RPMI7951 (cell line): ENCODE measurements around the gene ITGAE. TPM values are rescaled to one million over a fixed set of nuclear protein-coding genes. Genes with fewer than 3 reads are reported as not detected.
"Not testable (repeated sequence)": the region's sequence is repeated elsewhere in the genome, so short reads cannot be mapped to it uniquely, and the experiment has no call there.

Experiments used
- DNase-seq: peaks from one replicate; pipeline ENCODE4 v3.0.0-alpha.2; 2012; ENCODE audit warnings: low read depth
- total RNA-seq: library from RNA; depleted of rRNA; stranded (reverse); fragments of >200 nt; shearing (Covaris generic); gene quantifications from 2 replicates; pipeline ENCODE4 v1.2.3, GENCODE V29; 2014; rRNA removed

ITGAE gene
- 56.0 and 66.8 TPM in 2 replicates for total RNA-seq

- DNase-seq: no peak
Observed at GRCh38 chr17:3800362-3801271, at the start of gene ITGAE. TSS of gene ITGAE (minus strand) at chr17:3801188. CDS start at chr17:3801144, 44 bp downstream.

GRCh38 chr17:3848229-3848835, 47.3 kb upstream of the ITGAE start:
- no peak for DNase-seq

- no peak for DNase-seq
Observed at GRCh38 chr17:3847165-3847670, 46.2 kb upstream of the ITGAE start.

GRCh38 chr17:3846437-3847164, 45.6 kb upstream of the ITGAE start:
- DNase-seq: no peak

GRCh38 chr17:3845621-3846436, 44.8 kb upstream of the ITGAE start, which contains the start of gene NCBP3:
TSS of gene NCBP3 (minus strand) at chr17:3846246. CDS start at chr17:3846223, 23 bp downstream.
- peak; percentile 86 for DNase-seq

GRCh38 chr17:3845291-3845620, 44.3 kb upstream of the ITGAE start:
- no peak for DNase-seq

- not testable (repeated sequence) for DNase-seq
Observed at GRCh38 chr17:3844556-3844955, 43.6 kb upstream of the ITGAE start.

- peak; percentile 20 for DNase-seq
Observed at GRCh38 chr17:3843935-3844516, 43.0 kb upstream of the ITGAE start.

GRCh38 chr17:3838206-3838605, 37.2 kb upstream of the ITGAE start:
- DNase-seq: no peak

- no peak for DNase-seq
Observed at GRCh38 chr17:3836551-3836950, 35.6 kb upstream of the ITGAE start.

GRCh38 chr17:3835410-3836229, 34.6 kb upstream of the ITGAE start:
- DNase-seq: peak; percentile 68

- DNase-seq: no peak
Observed at GRCh38 chr17:3834811-3835210, 33.8 kb upstream of the ITGAE start.

GRCh38 chr17:3828852-3829232, 27.9 kb upstream of the ITGAE start:
- DNase-seq: no peak

- no peak for DNase-seq
Observed at GRCh38 chr17:3828151-3828851, 27.3 kb upstream of the ITGAE start.

GRCh38 chr17:3827124-3827773, 26.3 kb upstream of the ITGAE start:
- peak; percentile 54 for DNase-seq

GRCh38 chr17:3826191-3826590, 25.2 kb upstream of the ITGAE start:
- no peak for DNase-seq

- no peak for DNase-seq
Observed at GRCh38 chr17:3821101-3821500, 20.1 kb upstream of the ITGAE start.

GRCh38 chr17:3818786-3819185, 17.8 kb upstream of the ITGAE start:
- DNase-seq: peak; percentile 9
